Stimulated activated CD4-positive, alpha-beta T cell treated with anti-CD3 and anti-CD28 coated beads, Interleukin-2, amount 100 ng/mL, for 48 hours (primary cell): ENCODE measurements around the gene LIN7B.

Experiments used
- DNase-seq, 2 donors: peaks; one replicate each; pipeline ENCODE4 v3.0.0-alpha.2; 2020

The LIN7B gene

GRCh38 chr19:49094505-49095482 lies 19.4 kb upstream of the LIN7B start:
- DNase-seq = no peak

DNA sequence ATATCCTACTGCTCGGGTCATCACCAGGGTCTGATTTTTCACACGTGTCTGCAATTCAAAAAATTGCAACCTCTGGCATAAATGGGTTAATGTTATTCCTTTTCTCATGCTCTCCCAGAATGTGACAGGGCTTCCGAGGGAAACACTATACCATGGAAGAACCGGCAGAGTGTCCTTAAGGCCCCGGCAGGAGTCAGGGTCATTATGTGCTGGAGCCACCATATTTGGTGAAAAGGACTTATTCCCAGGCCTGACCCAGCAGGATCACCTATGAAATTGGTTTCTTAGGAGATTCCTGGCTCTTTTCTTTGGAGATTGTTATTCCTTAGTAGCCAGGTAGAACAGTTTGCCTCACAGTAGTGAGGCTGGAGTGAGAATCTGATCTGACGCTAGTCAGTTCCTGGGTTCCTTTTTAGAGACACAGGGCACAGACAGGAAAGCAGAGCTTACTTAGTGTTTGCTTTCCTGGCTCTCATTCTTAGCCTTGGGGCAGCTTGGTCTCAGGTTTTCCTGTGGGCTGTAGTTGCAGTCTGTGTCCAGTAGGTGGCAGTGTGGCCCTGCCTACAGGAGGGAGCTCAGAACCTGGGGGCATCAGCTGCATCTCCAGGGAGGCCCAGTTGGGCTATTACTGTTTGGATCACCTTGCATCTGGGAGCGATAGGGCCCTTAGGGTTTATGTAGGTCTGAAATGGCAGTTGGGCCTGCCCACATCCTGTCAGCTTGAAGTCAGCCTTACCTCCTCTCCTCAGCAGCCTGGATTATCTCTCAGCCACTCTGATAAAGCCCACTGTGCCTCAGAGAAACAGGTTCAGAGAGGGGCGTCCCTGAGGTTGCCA lies 16.5 kb upstream of the LIN7B start:
- DNase-seq = peak; percentile 68 to 74

DNA sequence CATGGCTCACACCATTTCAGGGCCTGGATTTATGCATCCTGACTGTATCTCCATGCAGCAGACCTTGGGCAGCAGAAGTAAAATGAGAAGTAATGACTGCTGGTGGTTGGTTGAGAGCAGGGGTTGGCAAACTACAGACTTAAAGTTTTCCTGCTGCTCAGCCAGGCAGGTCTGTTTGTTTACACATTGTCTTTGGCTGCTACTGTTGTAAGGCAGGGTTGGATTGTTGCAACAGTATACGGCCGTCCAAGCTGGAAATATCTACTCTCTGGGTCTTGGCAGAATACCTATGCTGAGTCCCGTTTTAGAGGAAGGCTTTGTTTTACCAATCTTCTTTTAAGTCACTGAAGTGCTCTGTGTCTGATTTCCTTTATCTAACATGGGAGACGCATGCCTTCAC lies 15.4 kb upstream of the LIN7B start:
- no peak for DNase-seq

GRCh38 chr19:49101160-49101559 lies 13.0 kb upstream of the LIN7B start:
- no peak for DNase-seq

- no peak for DNase-seq
Measured at GRCh38 chr19:49102303-49102702, 11.9 kb upstream of the LIN7B start.

GRCh38 chr19:49103331-49104085 lies 10.7 kb upstream of the LIN7B start:
- no peak for DNase-seq

GRCh38 chr19:49104229-49104864 lies 9.8 kb upstream of the LIN7B start:
- DNase-seq = no peak

GRCh38 chr19:49106648-49107135 lies 7.5 kb upstream of the LIN7B start:
- DNase-seq = peak; percentile 64 to 75

- no peak for DNase-seq
Measured at GRCh38 chr19:49107625-49108459, 6.3 kb upstream of the LIN7B start.

- no peak for DNase-seq
Measured at GRCh38 chr19:49109051-49109450, 5.1 kb upstream of the LIN7B start.

GRCh38 chr19:49109569-49110233 lies 4.5 kb upstream of the LIN7B start:
- no peak for DNase-seq

DNA sequence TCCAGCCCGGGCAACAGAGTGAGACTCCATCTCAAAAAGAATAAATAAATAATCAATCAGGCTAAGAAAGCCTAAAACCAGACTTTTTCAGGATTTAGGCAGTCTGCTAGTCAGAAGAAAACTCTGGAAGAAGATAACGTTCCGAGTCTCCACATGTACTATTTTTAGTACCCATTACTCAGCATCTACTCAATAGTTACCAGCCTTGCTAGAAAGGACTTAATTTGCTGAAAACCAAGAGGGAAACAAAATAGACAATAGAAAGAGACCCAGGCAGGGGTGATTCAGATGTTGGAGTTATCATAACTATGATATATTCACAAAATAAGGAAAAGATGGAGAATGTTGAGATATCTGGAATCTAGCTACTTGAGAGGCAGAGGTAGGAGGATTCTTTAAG lies 3.6 kb upstream of the LIN7B start:
- DNase-seq = no peak

DNA sequence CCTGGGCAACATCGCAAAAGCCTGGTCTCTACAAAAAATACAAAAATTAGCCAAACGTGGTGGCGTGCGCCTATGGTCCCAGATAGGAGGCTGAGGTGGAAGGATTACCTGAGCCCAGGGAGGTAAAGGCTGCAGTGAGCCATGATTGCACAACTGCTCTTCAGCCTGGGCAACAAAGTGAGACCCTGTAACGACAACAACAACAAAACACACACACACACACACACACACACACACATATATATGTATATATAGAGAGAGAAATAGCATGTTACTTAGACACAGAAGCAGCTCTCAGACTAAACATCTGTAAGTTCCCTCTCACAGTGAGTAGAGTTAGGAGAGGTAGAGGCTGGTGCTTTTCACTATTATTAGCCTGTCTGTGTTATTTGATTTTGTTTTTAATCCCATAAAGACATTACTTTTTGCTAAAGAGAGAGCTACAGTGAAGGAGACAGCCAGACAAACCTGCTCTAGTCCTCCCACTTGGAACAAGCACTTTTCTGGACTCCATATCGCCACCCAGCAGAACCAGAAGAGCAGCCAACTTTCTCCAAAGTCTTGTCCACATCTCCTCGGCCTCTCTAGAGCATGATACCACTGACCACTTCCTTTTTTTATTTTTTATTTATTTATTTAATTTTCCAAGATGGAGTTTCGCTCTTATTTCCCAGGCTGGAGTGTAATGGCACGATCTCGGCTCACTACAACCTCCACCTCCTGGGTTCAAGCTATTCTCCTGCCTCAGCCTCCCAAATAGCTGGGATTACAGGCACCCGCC lies 2.8 kb upstream of the LIN7B start:
- no peak for DNase-seq

- DNase-seq = peak; percentile 36 to 53
Measured at GRCh38 chr19:49114630-49115363, 627 bp downstream of the LIN7B start.

GRCh38 chr19:49116544-49116943 lies 2.4 kb downstream of the LIN7B start:
- no peak for DNase-seq

GRCh38 chr19:49117677-49118564 lies 3.8 kb downstream of the LIN7B start:
- no peak for DNase-seq

- DNase-seq = peak; percentile 90 to 94
Measured at GRCh38 chr19:49118565-49119410, 4.6 kb downstream of the LIN7B start, which contains the start of gene C19orf73. Gene C19orf73 (minus strand): TSS chr19:49119143. CDS start chr19:49119022, 121 bp downstream.
